ENCODE data around the gene ARHGAP40.
A peak's percentile ranks its signal among the peaks of the same experiment; 100 is the strongest.

The ARHGAP40 gene

GRCh38 chr20:38685271-38685670 lies 83.7 kb downstream of the ARHGAP40 start:
- no peak for TF ChIP-seq POLR2AphosphoS5 (IDR thresholded peaks at IDR 0.05; ENCODE audit: low read depth, low read length)
- TF ChIP-seq TAF1 (IDR thresholded peaks at IDR 0.05; ENCODE audit: borderline replicate concordance, insufficient read depth, low read length): no peak
- TF ChIP-seq FOXP2 (optimal IDR thresholded peaks at IDR 0.05; ENCODE audit: borderline replicate concordance, extremely low read depth, extremely low read length, insufficient read depth): no peak

- TF ChIP-seq REST (IDR thresholded peaks at IDR 0.05; ENCODE audit: insufficient read depth in 1 of 2, low read depth in 2 of 2, low read length in 2 of 2) (peak; percentile 96 to 99), SIN3A (IDR thresholded peaks at IDR 0.05; ENCODE audit: borderline replicate concordance, insufficient read depth, low read length) (peak; percentile 61; the same call in 1 of the 2 replicates), FOXP2 (optimal IDR thresholded peaks at IDR 0.05; ENCODE audit: borderline replicate concordance, extremely low read depth, extremely low read length, insufficient read depth) (no peak)
These were observed 84.4 kb downstream of the ARHGAP40 start for GRCh38 chr20:38685853-38686473.

- TF ChIP-seq REST (IDR thresholded peaks at IDR 0.05; ENCODE audit: insufficient read depth in 1 of 2, low read depth in 2 of 2, low read length in 2 of 2) (peak; percentile 88 to 95), SIN3A (IDR thresholded peaks at IDR 0.05; ENCODE audit: borderline replicate concordance, insufficient read depth, low read length) (no peak)
These were observed 91.1 kb downstream of the ARHGAP40 start for GRCh38 chr20:38692436-38693411.

GRCh38 chr20:38697306-38697705 lies 95.7 kb downstream of the ARHGAP40 start:
- TF ChIP-seq SIN3A (IDR thresholded peaks at IDR 0.05; ENCODE audit: borderline replicate concordance, insufficient read depth, low read length) (no peak), POLR2AphosphoS5 (IDR thresholded peaks at IDR 0.05; ENCODE audit: low read depth, low read length) (no peak), TAF1 (IDR thresholded peaks at IDR 0.05; ENCODE audit: borderline replicate concordance, insufficient read depth, low read length) (no peak), FOXP2 (optimal IDR thresholded peaks at IDR 0.05; ENCODE audit: borderline replicate concordance, extremely low read depth, extremely low read length, insufficient read depth) (no peak), REST (IDR thresholded peaks at IDR 0.05; ENCODE audit: insufficient read depth in 1 of 2, low read depth in 2 of 2, low read length in 2 of 2) (no peak)

GRCh38 chr20:38698541-38698940 lies 96.9 kb downstream of the ARHGAP40 start:
- TF ChIP-seq SIN3A (IDR thresholded peaks at IDR 0.05; ENCODE audit: borderline replicate concordance, insufficient read depth, low read length) (no peak), REST (IDR thresholded peaks at IDR 0.05; ENCODE audit: insufficient read depth in 1 of 2, low read depth in 2 of 2, low read length in 2 of 2) (no peak)
